GM12878 (cell line): ENCODE measurements around the gene MARCHF10. TPM values are rescaled to one million over a fixed set of nuclear protein-coding genes. Genes with fewer than 3 reads are reported as not detected.

ENCODE experiments used
- ATAC-seq: fragments of 200-7000 bp; cut with Tn5 transposase; 3 replicates; pipeline ENCODE4 v1.9.1; 2020; ENCODE audit warnings: mild to moderate bottlenecking, moderate library complexity
- BruUV-seq: library from RNA; stranded (reverse); fragments of 400-500 nt; replicated peaks from 2 replicates; lab custom pipeline; 2021; lab: Mats Ljungman, UMichigan
- CTCF ChIA-PET: fragments of 300-600 bp; sonication (Branson Sonifier 250); formaldehyde crosslinking; extraction: SDS; loops from one replicate; lab custom pipeline; 2021; ENCODE audit warnings: inconsistent platforms; lab: Yijun Ruan, JAX
- POLR2A ChIA-PET: fragments of 350-600 bp; formaldehyde crosslinking; extraction: SDS; loops from one replicate; lab custom pipeline; 2021; ENCODE audit warnings: inconsistent platforms; lab: Charles Lee
- RAD21 ChIA-PET: fragments of 300-600 bp; sonication (Branson Sonifier 250); formaldehyde crosslinking; loops from one replicate; lab custom pipeline; 2023; ENCODE audit warnings: antibody characterized with exemption; ENCODE audit not compliant: unreplicated experiment; lab: Charles Lee
- SMC1A ChIA-PET: fragments of 300-600 bp; sonication (Branson Sonifier 250); formaldehyde crosslinking; loops from one replicate; lab custom pipeline; 2023; ENCODE audit not compliant: unreplicated experiment, uncharacterized antibody; lab: Charles Lee
- DNase-seq: peaks from one replicate; pipeline ENCODE4 v3.0.0-alpha.2; 2011; ENCODE audit warnings: low read depth, low spot score
- FAIRE-seq: peaks from 3 replicates; lab custom pipeline; 2011; peaks lifted over from hg19 to GRCh38; lab: Jason Lieb, UNC
- H2AFZ ChIP-seq: 2 replicates; pipeline ENCODE4 v1.6.0; 2011; ENCODE audit warnings: low read depth, low read length, control low read depth; ENCODE audit not compliant: control insufficient read depth
- H3K27ac ChIP-seq: 2 replicates; pipeline ENCODE4 v1.5.1; 2011; ENCODE audit warnings: control low read depth; ENCODE audit not compliant: control insufficient read depth, insufficient read depth
- H3K27me3 ChIP-seq, 2 experiments: replicated peaks in 1 of 2; 2 replicates each; pipeline versions ENCODE4 v1.6.0 to v1.6.1; 2011; ENCODE audit warnings: low read length in 1 of 2; ENCODE audit not compliant: control insufficient read depth in 2 of 2, insufficient read depth in 2 of 2
- H3K36me3 ChIP-seq, 2 experiments: 2 replicates each; pipeline ENCODE4 v1.5.1; 2011; ENCODE audit warnings: low read length in 1 of 2; ENCODE audit not compliant: control insufficient read depth in 2 of 2, insufficient read depth in 2 of 2
- H3K4me1 ChIP-seq: 2 replicates; pipeline ENCODE4 v1.6.1; 2011; ENCODE audit warnings: mild to moderate bottlenecking, low read length, moderate library complexity, mixed read lengths; ENCODE audit not compliant: control insufficient read depth, insufficient read depth
- H3K4me2 ChIP-seq: 2 replicates; pipeline ENCODE4 v1.6.0; 2011; ENCODE audit warnings: control low read depth; ENCODE audit not compliant: control insufficient read depth, insufficient read depth
- H3K4me3 ChIP-seq: fragments of 200-600 bp; sonication (generic); 2 replicates; pipeline ENCODE4 v1.5.1; 2016
- H3K79me2 ChIP-seq: 2 replicates; pipeline ENCODE4 v1.6.0; 2011; ENCODE audit warnings: low read length; ENCODE audit not compliant: control insufficient read depth, insufficient read depth
- H3K9ac ChIP-seq: 2 replicates; pipeline ENCODE4 v1.8.0; 2011; ENCODE audit warnings: low read length, control low read depth, mixed read lengths; ENCODE audit not compliant: control insufficient read depth, insufficient read depth
- H3K9me3 ChIP-seq: replicated peaks from 3 replicates; pipeline ENCODE4 v1.5.1; 2011; ENCODE audit warnings: mild to moderate bottlenecking, low read length; ENCODE audit not compliant: control insufficient read depth, insufficient read depth
- H4K20me1 ChIP-seq: 2 replicates; pipeline ENCODE4 v1.6.0; 2011; ENCODE audit not compliant: control insufficient read depth, insufficient read depth
- ATF3 ChIP-seq: IDR thresholded peaks from 2 replicates; pipeline ENCODE4 v1.6.1; 2011; ENCODE audit warnings: low read depth, mild to moderate bottlenecking, low read length, moderate library complexity, borderline replicate concordance; ENCODE audit errors: extremely low read depth
- BACH1 ChIP-seq: fragments of 450-650 bp; IDR thresholded peaks from 2 replicates; pipeline ENCODE4 v1.6.1; 2017; ENCODE audit warnings: mild to moderate bottlenecking, borderline replicate concordance
- GATAD2B ChIP-seq: fragments of 450-650 bp; conservative IDR thresholded peaks from 2 replicates; pipeline ENCODE4 v1.6.1; 2017; ENCODE audit warnings: low read depth, mild to moderate bottlenecking, moderate library complexity
- IRF4 ChIP-seq: IDR thresholded peaks from 2 replicates; pipeline ENCODE4 v1.6.1; 2011; ENCODE audit warnings: low read depth, low read length
- ZNF384 ChIP-seq: IDR thresholded peaks from 2 replicates; pipeline ENCODE4 v1.6.1; 2012; ENCODE audit warnings: low read depth, mild to moderate bottlenecking, low read length, improper control_type of control experiment, borderline replicate concordance
- ZNF687 ChIP-seq: fragments of 450-650 bp; IDR thresholded peaks from 2 replicates; pipeline ENCODE4 v1.6.1; 2017; ENCODE audit warnings: mild to moderate bottlenecking, moderate library complexity
- WGBS: methylation state at CpG from one replicate; pipeline ENCODE4 v1.1.6; 2016; ENCODE audit warnings: low lambda C conversion rate; ENCODE audit not compliant: insufficient replicate concordance, insufficient coverage; ENCODE audit errors: missing lambda C conversion rate; 5-methylcytosine and 5-hydroxymethylcytosine counted together
- in situ Hi-C: fragments of 300-500 bp; cut with MboI; formaldehyde crosslinking; loops from 9 replicates; pipeline ENCODE4 v1.14.3; 2018; ENCODE audit warnings: mixed read lengths
- intact Hi-C: fragments of 100-400 bp; cut with micrococcal nuclease; formaldehyde crosslinking; loops from one replicate; pipeline ENCODE4 v1.14.2; 2022; ENCODE audit not compliant: unreplicated experiment
- polyA plus RNA-seq, 11 experiments: library from polyadenylated mRNA; depleted of rRNA in 4 of 11; unstranded in 6 of 11; stranded (reverse) in 5 of 11; fragments of >200 nt; fragmentation: Nextera tagmentation in 4 of 11; fragmentation: Illumina TruSeq in 1 of 11; extraction: Ambion mirVana in 4 of 11; extraction: Trizol in 1 of 11; gene quantifications; 1 replicate in 1 of 11; 2 replicates in 10 of 11; pipeline versions ENCODE4 v1.2.1 to v1.2.3, GENCODE V29; 2011 to 2016; ENCODE audit warnings: inconsistent platforms in 2 of 11, missing spikeins in 2 of 11, low read depth in 1 of 11
- total RNA-seq, 4 experiments: library from RNA; depleted of rRNA in 3 of 4; stranded (reverse); fragments of >200 nt in 3 of 4; fragmentation: Illumina TruSeq in 1 of 4; extraction: Trizol in 1 of 4; gene quantifications; 2 replicates each; pipeline versions ENCODE4 v1.2.1 to v1.2.3, GENCODE V29; 2013 to 2021

Gene MARCHF10
- total and polyA plus RNA-seq, 10 of the 15 experiments (the other 5 are each of a cell fraction or from before 2014, with no cell fraction given), result 0.11 to 0.24 TPM; not detected in 8

DNA sequence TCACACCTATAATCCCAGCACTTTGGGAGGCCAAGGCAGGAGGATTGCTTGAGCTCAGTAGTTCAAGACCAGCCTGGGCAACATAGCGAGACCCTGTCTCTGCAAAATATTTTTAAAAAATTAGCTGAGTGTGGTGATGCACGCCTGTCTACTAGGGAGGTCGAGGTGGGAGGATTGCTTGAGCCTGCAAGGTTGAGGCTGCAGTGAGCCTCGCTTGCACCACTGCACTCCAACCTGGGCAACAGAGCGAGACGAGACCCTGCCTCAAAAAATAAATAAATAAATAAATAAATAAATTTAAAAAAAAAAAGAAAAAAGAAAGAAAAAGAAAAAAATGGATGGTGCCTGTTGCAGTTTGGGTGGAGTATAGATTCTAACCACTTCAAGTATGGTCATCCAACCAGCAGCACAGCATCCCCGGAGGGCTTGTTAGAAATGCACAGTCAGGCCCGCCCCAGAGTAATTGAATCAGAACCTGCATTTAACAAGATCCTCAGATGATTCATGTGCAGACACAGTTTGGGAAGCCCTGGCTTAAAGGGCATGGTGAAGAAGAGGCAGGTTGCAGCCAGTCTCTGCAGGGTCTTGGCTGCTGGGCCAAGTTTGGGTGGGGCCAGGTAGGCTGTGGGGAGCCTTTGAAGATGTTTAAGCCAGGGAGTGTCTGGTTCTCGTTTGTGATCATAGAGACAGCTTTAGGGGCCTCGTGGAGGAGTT, 139.9 kb downstream of the MARCHF10 start:
- no peak for FAIRE-seq
- TF ChIP-seq GATAD2B (no peak), BACH1 (no peak)
- DNase-seq, result no peak
- ChIA-PET RAD21 (no interaction called here), POLR2A (no interaction called here), CTCF (no interaction called here), SMC1A (no interaction called here)
- Histone ChIP-seq H3K4me2 (no peak overlapping the region), H4K20me1 (peaks cover 2% of the 10 kb centered on the region; the same call in 1 of the 2 replicates), H3K4me1 (no peaks in the 10 kb centered on the region), H3K9me3 (no peaks in the 10 kb centered on the region), H3K27me3 (no peaks in the 10 kb centered on the region; a peak in 1 of 4 replicates), H3K4me3 (no peak overlapping the region), H3K36me3 (no peaks in the 10 kb centered on the region), H3K27ac (no peak overlapping the region), H3K9ac (no peak overlapping the region), H2AFZ (no peak overlapping the region), H3K79me2 (no peaks in the 10 kb centered on the region)
- 49% methylated on average over 10 of the region's 10 CpGs for WGBS
- no TSS peak for BruUV-seq
- intact Hi-C loops (no loop called here), in situ Hi-C loops (no loop called here)
- ATAC-seq, result no peak

- WGBS, result 82% methylated on average over 39 of the region's 40 CpGs
- intact Hi-C loops (no loop called here), in situ Hi-C loops (no loop called here)
- H3K9ac ChIP-seq, result no peak overlapping the region
- DNase-seq (no peak), FAIRE-seq (no peak), ATAC-seq (no peak)
- ChIA-PET RAD21 (no interaction called here), POLR2A (no interaction called here), SMC1A (no interaction called here), CTCF (no interaction called here)
- H2AFZ ChIP-seq, result no peak overlapping the region
- H3K4me3 ChIP-seq, result no peak overlapping the region
- no peak overlapping the region for H3K27ac ChIP-seq
- no peak overlapping the region for H3K4me2 ChIP-seq
- H3K27me3 ChIP-seq, result no peaks in the 10 kb centered on the region; a peak in 2 of 4 replicates
- no peak for TF ChIP-seq ZNF384
- no peak for TF ChIP-seq ZNF687
- no peak for TF ChIP-seq IRF4
- no peak for TF ChIP-seq ATF3
- no peaks in the 10 kb centered on the region for H3K9me3 ChIP-seq
- no peaks in the 10 kb centered on the region for H4K20me1 ChIP-seq
- no peaks in the 10 kb centered on the region for H3K36me3 ChIP-seq
- no TSS peak for BruUV-seq
- H3K79me2 ChIP-seq, result no peaks in the 10 kb centered on the region
- H3K4me1 ChIP-seq, result no peaks in the 10 kb centered on the region
These were observed 141.1 kb downstream of the MARCHF10 start for GRCh38 chr17:62666801-62667591.
